CD4-positive, alpha-beta T cell treated with Interleukin-4 for 1 hour (primary cell): ENCODE results near the gene CLDN6.

Experiments
- DNase-seq, 2 donors: peaks; one replicate each; pipeline ENCODE4 v3.0.0-alpha.2; 2020 to 2022

Gene CLDN6

GRCh38 chr16:2968368-2968737 lies 49.6 kb downstream of the CLDN6 start:
- peak in 1 of 2 donors; percentile 51 for DNase-seq

- DNase-seq, result no peak
Measured at GRCh38 chr16:2967721-2968161, 50.2 kb downstream of the CLDN6 start.

- DNase-seq, result no peak
Measured at GRCh38 chr16:2967211-2967631, 50.8 kb downstream of the CLDN6 start.

- DNase-seq, result no peak
Measured at GRCh38 chr16:2966808-2967191, 51.2 kb downstream of the CLDN6 start.

- no peak for DNase-seq
Measured at GRCh38 chr16:2966043-2966807, 51.8 kb downstream of the CLDN6 start.
